SIG-M5 (cell line): Measurements from ENCODE around the gene MAGI2.
"Not testable (repeated sequence)": the region's sequence is repeated elsewhere in the genome, so short reads cannot be mapped to it uniquely, and the experiment has no call there.

Experiments
- DNase-seq: peaks from one replicate; lab custom pipeline; 2025; lab: John Stamatoyannopoulos, UW

Gene MAGI2

GRCh38 chr7:78642751-78643150 is 810.7 kb downstream of the MAGI2 start:
- DNase-seq = no peak

DNA sequence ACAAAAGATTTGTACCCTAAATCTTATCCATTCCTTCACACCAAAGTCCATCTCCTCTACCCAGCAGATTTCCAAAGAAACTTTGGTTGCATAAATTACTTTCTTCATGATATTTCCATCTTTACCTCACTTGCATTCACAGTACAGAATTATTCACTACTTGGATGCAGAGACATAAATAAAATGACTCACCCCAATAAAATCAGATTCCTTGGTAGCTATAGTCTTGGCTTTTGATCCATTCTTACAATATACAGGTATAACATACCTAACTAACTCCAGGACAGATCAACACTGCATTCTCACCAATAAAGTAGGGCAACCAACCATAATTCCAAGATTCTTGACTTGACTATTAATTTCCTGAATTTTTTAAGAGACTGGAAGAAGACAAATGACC is 815.1 kb downstream of the MAGI2 start:
- DNase-seq = no peak

DNA sequence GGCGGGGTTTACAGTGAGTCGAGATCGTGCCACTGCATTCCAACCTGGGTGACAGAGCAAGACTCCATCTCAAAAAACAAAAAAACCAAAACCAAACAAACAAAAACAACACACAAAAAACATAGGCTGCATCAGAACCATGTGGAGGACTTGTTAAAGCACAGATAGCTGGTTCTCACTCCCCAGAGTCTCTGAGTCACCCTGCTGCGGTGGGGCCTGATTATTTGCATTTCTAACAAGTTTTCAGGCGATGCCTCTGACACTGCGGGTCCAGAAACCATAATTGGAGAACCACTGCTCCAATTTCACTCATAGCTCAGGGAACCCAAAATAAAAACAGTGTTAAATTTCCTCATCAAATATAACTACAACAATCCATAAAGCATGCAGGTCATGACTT is 816.7 kb downstream of the MAGI2 start:
- DNase-seq = no peak

- DNase-seq = no peak
Observed at GRCh38 chr7:78635026-78635793, 818.3 kb downstream of the MAGI2 start.

DNA sequence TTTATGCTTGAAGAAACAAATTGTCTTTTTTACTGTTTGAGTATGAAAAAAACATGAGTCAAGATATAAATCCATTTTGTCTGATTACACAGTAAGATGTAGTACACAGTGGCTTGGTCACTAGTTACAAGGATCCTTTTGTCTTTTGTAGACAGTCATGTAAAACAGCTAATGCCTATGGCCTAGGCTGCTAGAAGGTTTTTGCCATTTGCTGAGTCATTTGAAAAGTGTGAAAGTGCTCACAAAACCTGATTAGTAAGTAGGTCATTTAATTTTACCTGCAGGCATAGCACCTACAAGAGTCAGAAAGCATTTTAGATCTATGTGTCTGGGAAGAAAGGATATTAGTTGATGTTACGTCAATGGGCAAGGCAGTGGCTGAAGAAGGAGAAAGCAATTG is 819.4 kb downstream of the MAGI2 start:
- no peak for DNase-seq

- no peak for DNase-seq
Observed at GRCh38 chr7:78620920-78621319, 832.5 kb downstream of the MAGI2 start.

DNA sequence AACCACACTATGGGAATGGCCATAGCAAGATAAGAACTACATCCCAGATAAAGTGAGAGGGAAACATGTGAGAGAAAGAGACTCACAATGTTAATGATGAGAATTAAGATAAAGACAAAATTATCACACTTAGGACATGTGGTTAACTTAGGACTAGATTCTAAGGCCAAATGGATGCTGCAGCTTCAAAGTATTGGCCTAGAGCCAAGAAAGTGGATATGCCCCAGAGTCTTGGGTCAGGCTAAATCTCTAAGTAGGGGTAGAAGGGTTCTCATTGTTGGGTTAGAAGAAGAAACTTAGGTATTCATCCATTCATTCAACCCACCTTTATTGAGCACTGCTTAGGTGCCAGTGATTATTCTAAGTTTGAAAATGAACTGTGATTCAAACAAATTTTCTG is 836.9 kb downstream of the MAGI2 start:
- no peak for DNase-seq

- no peak for DNase-seq
Observed at GRCh38 chr7:78609281-78609680, 844.2 kb downstream of the MAGI2 start.

DNA sequence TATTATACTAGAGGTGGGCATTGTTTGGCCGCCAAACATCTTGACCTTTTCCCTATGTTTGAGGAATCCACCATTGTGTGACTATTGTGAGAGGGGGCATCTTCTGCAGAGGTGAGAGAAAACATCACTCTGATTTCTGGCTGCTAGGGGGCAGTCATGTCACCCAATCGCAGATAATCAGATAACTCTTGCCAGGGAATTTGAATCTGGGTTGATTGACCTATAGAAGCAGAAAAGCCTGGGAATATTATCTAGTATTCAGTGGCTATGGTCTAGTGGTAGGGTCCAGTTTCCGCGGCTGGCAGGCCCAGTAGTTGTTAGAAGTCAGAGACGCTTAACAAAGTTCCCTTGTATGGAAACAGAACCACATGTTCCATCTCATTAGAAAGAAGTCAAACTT is 846.4 kb downstream of the MAGI2 start:
- DNase-seq = no peak

DNA sequence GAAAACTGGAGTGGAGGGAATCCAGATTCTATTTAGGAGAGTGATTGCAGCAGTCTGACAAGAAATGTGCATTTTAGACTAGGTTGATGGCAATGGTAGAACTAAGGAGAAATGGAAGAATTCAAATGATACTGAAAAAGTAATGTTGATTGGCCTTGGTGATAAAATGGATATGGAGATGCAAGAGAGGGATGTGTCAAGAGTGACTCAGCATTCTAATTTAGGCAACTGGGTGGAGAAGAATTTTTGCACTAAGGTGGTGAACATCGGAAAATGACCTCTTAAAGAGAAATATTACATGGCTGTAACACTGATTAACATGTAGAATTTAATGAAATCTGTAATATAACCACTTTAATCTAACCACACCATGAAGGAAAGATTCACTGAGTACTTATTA is 848.3 kb downstream of the MAGI2 start:
- no peak for DNase-seq

DNA sequence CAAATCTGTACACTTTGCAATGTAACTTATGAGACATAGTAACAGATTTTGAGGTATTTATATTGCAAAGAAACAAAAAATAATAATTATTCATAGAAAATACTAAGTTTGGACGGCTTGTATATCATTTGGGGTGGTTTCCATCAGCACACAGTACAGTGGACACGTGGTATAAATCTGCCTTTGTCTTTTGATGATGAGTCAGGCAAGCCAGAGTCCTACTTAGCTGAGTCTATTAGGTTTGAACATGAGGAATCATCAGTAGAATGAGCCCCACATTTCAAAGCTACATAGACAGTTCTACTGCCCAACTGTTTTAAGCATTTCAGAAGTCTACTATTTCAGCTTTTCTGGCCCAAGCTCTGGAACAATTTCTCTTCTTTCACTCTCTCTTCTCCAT is 851.7 kb downstream of the MAGI2 start:
- DNase-seq = no peak

DNA sequence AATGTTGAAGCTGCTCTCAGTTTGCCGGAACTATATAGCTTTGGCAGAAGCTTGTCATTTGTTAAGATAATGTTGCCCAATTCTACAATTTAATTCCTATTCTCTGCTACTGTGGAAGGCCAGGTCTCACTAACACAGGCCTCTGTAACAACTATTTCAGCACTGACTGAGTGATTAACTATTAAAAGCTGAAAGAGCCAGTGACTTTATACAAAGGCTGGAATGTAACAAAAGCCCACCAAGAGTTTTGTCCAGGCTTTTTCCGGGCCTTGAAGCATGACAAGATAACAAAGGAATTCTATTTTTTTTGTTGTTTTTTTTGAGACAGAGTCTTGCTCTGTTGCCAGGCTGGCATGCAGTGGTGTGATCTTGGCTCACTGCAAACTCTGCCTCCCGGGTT is 859.3 kb downstream of the MAGI2 start:
- DNase-seq = no peak

GRCh38 chr7:78588393-78588792 is 865.1 kb downstream of the MAGI2 start:
- DNase-seq = no peak

GRCh38 chr7:78587443-78588044 is 865.9 kb downstream of the MAGI2 start:
- DNase-seq = no peak

- DNase-seq = no peak
Observed at GRCh38 chr7:78585980-78586379, 867.5 kb downstream of the MAGI2 start.

DNA sequence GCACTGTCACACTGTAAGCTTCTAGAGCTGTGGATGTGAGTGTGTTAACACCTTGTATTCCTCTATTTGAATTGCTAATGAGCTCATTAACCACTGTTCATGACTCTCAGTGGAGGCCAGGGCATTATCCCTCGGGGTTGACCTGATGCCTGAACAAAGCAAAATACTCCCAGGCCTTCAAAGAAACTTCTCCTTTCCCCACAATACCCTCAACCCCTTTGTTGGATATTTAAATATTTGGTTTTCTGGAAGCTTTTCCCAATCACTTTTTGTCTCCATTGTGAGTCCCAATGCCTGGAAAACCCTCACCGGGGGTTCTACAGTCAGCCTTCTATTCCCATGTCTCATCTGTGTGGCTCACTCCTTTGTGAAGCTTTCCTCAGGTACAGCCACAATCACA is 874.8 kb downstream of the MAGI2 start:
- no peak for DNase-seq

GRCh38 chr7:78577174-78577952 is 876.1 kb downstream of the MAGI2 start:
- DNase-seq = not testable (repeated sequence)

DNA sequence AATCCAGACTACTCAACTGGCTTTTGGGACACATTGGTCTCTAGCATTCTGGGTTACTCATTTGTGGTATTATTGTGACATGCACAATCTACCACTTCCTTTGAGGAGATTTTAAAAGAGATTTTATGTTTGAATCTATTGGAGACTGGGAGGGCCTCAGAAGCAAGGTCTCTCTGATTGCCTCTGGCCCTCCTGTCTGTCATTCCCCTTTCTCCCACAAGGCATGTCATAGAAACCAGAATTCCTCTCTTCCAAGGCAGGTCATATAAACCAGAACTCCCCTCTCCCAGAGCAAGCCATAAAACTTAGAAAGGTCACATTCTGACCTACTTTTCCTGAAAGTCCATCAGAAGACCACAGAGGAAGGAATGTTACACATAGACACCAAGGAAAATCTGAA is 877.2 kb downstream of the MAGI2 start:
- DNase-seq = no peak

DNA sequence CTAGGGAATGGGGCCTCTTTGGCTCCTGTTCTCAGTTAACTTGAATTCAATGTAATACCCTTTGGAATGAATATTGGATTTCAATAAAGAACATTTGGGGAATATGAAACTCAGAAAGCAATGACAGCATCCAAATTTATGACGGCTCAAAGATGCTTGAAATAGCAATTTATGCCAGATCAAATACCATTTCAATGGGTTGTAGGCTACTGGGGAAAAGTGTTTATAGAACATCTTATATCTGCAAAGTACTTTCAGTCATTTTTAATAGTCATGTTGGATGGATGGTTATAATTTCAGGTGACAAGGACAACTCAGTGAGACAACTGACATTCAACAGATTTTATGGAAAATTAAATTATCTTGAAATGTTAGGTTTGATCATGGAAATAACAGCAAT is 882.2 kb downstream of the MAGI2 start:
- no peak for DNase-seq

DNA sequence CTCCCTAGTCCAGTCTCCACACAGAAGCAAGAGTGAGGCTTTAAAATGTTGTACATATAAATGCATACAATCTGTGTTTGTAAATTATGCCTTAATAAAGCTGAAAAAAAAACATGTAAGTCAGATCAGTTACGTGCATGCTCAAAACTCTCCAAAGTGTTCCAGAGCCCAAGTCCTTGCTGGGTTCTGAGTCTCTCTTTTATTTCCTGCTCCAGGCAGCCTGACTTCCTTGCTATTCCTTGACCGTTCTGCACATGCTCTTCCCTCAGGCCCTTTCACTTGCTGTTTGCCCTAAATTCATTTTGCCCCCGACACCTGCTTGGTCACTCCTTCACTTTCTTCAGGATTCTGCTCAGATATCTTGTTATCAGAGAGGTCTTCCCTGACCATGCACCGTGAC is 884.8 kb downstream of the MAGI2 start:
- no peak for DNase-seq

- no peak for DNase-seq
Observed at GRCh38 chr7:78567836-78568235, 885.6 kb downstream of the MAGI2 start.

- DNase-seq = no peak
Observed at GRCh38 chr7:78565784-78566183, 887.7 kb downstream of the MAGI2 start.

- no peak for DNase-seq
Observed at GRCh38 chr7:78563191-78563590, 890.3 kb downstream of the MAGI2 start.
